H9 (cell line): ENCODE results near the gene LRMDA. TPM values are rescaled to one million over a fixed set of nuclear protein-coding genes. Genes with fewer than 3 reads are reported as not detected.

ENCODE experiments used
- DNase-seq: peaks from one replicate; pipeline ENCODE4 v3.0.0-alpha.2; 2017
- H2AFZ ChIP-seq: one replicate; pipeline ENCODE4 v1.6.1; 2013; ENCODE audit warnings: mild to moderate bottlenecking, low read length, control low read depth, moderate library complexity
- H2AK5ac ChIP-seq: 2 replicates; pipeline ENCODE4 v1.6.1; 2013; ENCODE audit warnings: low read length, control low read depth, mixed read lengths; ENCODE audit not compliant: insufficient read length
- H2BK120ac ChIP-seq: one replicate; pipeline ENCODE4 v1.6.1; 2013; ENCODE audit warnings: low read depth, mild to moderate bottlenecking, low read length, control low read depth, inconsistent platforms; ENCODE audit not compliant: poor library complexity, severe bottlenecking
- H2BK12ac ChIP-seq: 2 replicates; pipeline ENCODE4 v1.6.1; 2013; ENCODE audit warnings: low read length, control low read depth, mixed read lengths, low read depth; ENCODE audit not compliant: insufficient read length
- H2BK15ac ChIP-seq: 2 replicates; pipeline ENCODE4 v1.6.1; 2013; ENCODE audit warnings: low read depth, low read length, control low read depth
- H2BK20ac ChIP-seq: one replicate; pipeline ENCODE4 v1.6.1; 2013; ENCODE audit warnings: low read depth, mild to moderate bottlenecking, low read length, control low read depth, inconsistent platforms; ENCODE audit not compliant: poor library complexity, severe bottlenecking
- H2BK5ac ChIP-seq: 2 replicates; pipeline ENCODE4 v1.6.1; 2013; ENCODE audit warnings: low read length, control low read depth, mixed read lengths; ENCODE audit not compliant: insufficient read length
- H3K14ac ChIP-seq: 2 replicates; pipeline ENCODE4 v1.6.1; 2013; ENCODE audit warnings: low read length, control low read depth; ENCODE audit not compliant: insufficient read depth
- H3K18ac ChIP-seq: 2 replicates; pipeline ENCODE4 v1.6.1; 2013; ENCODE audit warnings: low read depth, mild to moderate bottlenecking, mixed read lengths, low read length, control low read depth; ENCODE audit not compliant: insufficient read length
- H3K23ac ChIP-seq: 2 replicates; pipeline ENCODE4 v1.6.1; 2013; ENCODE audit warnings: low read length, control low read depth, mixed read lengths, low read depth; ENCODE audit not compliant: insufficient read length
- H3K23me2 ChIP-seq: 2 replicates; pipeline ENCODE4 v1.6.1; 2013; ENCODE audit warnings: low read depth, mild to moderate bottlenecking, mixed read lengths, low read length, control low read depth; ENCODE audit not compliant: insufficient read length, poor library complexity, severe bottlenecking
- H3K27ac ChIP-seq: 2 replicates; pipeline ENCODE4 v1.5.1; 2013; ENCODE audit warnings: low read length, control low read depth, mixed read lengths, low read depth; ENCODE audit not compliant: insufficient read length
- H3K27me3 ChIP-seq: 2 replicates; pipeline ENCODE4 v1.6.1; 2013; ENCODE audit warnings: low read length, control low read depth, inconsistent platforms; ENCODE audit not compliant: insufficient read depth
- H3K4ac ChIP-seq: 2 replicates; pipeline ENCODE4 v1.6.1; 2013; ENCODE audit warnings: low read depth, mild to moderate bottlenecking, control low read depth, inconsistent platforms, low read length, moderate library complexity
- H3K4me1 ChIP-seq: 2 replicates; pipeline ENCODE4 v1.6.1; 2013; ENCODE audit warnings: low read length, control low read depth, inconsistent platforms; ENCODE audit not compliant: insufficient read depth
- H3K4me2 ChIP-seq: 2 replicates; pipeline ENCODE4 v1.6.1; 2013; ENCODE audit warnings: low read length, control low read depth, mixed read lengths; ENCODE audit not compliant: insufficient read length, insufficient read depth
- H3K56ac ChIP-seq: 2 replicates; pipeline ENCODE4 v1.6.1; 2013; ENCODE audit warnings: low read depth, mild to moderate bottlenecking, mixed read lengths, low read length, control low read depth; ENCODE audit not compliant: insufficient read length
- H3K79me1 ChIP-seq: 2 replicates; pipeline ENCODE4 v1.6.1; 2013; ENCODE audit warnings: low read depth, mild to moderate bottlenecking, moderate library complexity, low read length, control low read depth, inconsistent platforms; ENCODE audit not compliant: insufficient read depth, poor library complexity, severe bottlenecking
- H3K79me2 ChIP-seq: 2 replicates; pipeline ENCODE4 v1.6.1; 2013; ENCODE audit warnings: low read length, control low read depth, inconsistent platforms; ENCODE audit not compliant: insufficient read depth
- H3K9ac ChIP-seq: 2 replicates; pipeline ENCODE4 v1.6.1; 2013; ENCODE audit warnings: low read length, control low read depth, mixed read lengths; ENCODE audit not compliant: insufficient read length; ENCODE audit errors: extremely low read depth
- H3K9me3 ChIP-seq: one replicate; pipeline ENCODE4 v1.6.1; 2013; ENCODE audit warnings: low read depth, low read length, inconsistent platforms; ENCODE audit not compliant: control insufficient read depth
- H3T11ph ChIP-seq: one replicate; pipeline ENCODE4 v1.6.1; 2013; ENCODE audit warnings: mild to moderate bottlenecking, low read length, control low read depth, inconsistent platforms
- H4K20me1 ChIP-seq: one replicate; pipeline ENCODE4 v1.6.1; 2013; ENCODE audit not compliant: control insufficient read depth, insufficient read length, insufficient read depth
- H4K5ac ChIP-seq: 2 replicates; pipeline ENCODE4 v1.6.1; 2013; ENCODE audit warnings: low read depth, mild to moderate bottlenecking, mixed read lengths, low read length, control low read depth; ENCODE audit not compliant: insufficient read length
- H4K8ac ChIP-seq: replicated peaks from 2 replicates; pipeline ENCODE4 v1.6.1; 2013; ENCODE audit warnings: low read length, control low read depth, mixed read lengths, low read depth; ENCODE audit not compliant: insufficient read length
- H4K91ac ChIP-seq: 2 replicates; pipeline ENCODE4 v1.6.1; 2013; ENCODE audit warnings: low read depth, mild to moderate bottlenecking, moderate library complexity, mixed read lengths, low read length, control low read depth; ENCODE audit not compliant: insufficient read length
- H3K27ac Mint-ChIP-seq, 3 experiments: 2 replicates in 2 of 3; 3 replicates in 1 of 3; pipeline ENCODE4 v1.8.0; 2020 to 2021; ENCODE audit warnings: mixed read lengths in 3 of 3, mild to moderate bottlenecking in 1 of 3, moderate library complexity in 1 of 3
- H3K27me3 Mint-ChIP-seq: 2 replicates; pipeline ENCODE4 v1.8.0; 2021; ENCODE audit warnings: low read depth, mild to moderate bottlenecking, moderate library complexity, mixed read lengths
- H3K36me3 Mint-ChIP-seq, 3 experiments: 2 replicates in 2 of 3; 3 replicates in 1 of 3; pipeline ENCODE4 v1.8.0; 2020 to 2021; ENCODE audit warnings: low read depth in 3 of 3, mixed read lengths in 3 of 3; ENCODE audit not compliant: insufficient read depth in 1 of 3
- H3K4me1 Mint-ChIP-seq, 2 experiments: 2 replicates each; pipeline ENCODE4 v1.8.0; 2020; ENCODE audit warnings: mixed read lengths in 2 of 2
- H3K4me3 Mint-ChIP-seq, 2 experiments: 2 replicates in 1 of 2; 3 replicates in 1 of 2; pipeline ENCODE4 v1.8.0; 2020 to 2021; ENCODE audit warnings: mild to moderate bottlenecking in 2 of 2, mixed read lengths in 2 of 2, moderate library complexity in 1 of 2
- H3K9me3 Mint-ChIP-seq, 2 experiments: 2 replicates in 1 of 2; 3 replicates in 1 of 2; pipeline ENCODE4 v1.8.0; 2020; ENCODE audit warnings: mild to moderate bottlenecking in 2 of 2, mixed read lengths in 2 of 2, moderate library complexity in 1 of 2
- WGBS: extraction: QIAGEN DNeasy Blood & Tissue Kit; methylation state at CpG from one replicate; pipeline ENCODE4 v1.1.7; 2013; ENCODE audit warnings: missing lambda C conversion rate, low lambda C conversion rate, mixed read lengths; ENCODE audit not compliant: insufficient read length; ENCODE audit errors: extremely low coverage; 5-methylcytosine and 5-hydroxymethylcytosine counted together
- total RNA-seq: library from RNA; stranded (reverse); gene quantifications from 2 replicates; pipeline ENCODE4 v1.2.1, GENCODE V29; 2021
- TF ChIP-seq, protein P1 (sequence below): fragments of 200-600 bp; sonication (generic); conservative IDR thresholded peaks from 3 replicates; pipeline ENCODE4 v1.8.0; 2021; ENCODE audit warnings: antibody characterized with exemption, mild to moderate bottlenecking

LRMDA gene
- total RNA-seq, 1 experiment from 2014 or later = 1.8 TPM

DNA sequence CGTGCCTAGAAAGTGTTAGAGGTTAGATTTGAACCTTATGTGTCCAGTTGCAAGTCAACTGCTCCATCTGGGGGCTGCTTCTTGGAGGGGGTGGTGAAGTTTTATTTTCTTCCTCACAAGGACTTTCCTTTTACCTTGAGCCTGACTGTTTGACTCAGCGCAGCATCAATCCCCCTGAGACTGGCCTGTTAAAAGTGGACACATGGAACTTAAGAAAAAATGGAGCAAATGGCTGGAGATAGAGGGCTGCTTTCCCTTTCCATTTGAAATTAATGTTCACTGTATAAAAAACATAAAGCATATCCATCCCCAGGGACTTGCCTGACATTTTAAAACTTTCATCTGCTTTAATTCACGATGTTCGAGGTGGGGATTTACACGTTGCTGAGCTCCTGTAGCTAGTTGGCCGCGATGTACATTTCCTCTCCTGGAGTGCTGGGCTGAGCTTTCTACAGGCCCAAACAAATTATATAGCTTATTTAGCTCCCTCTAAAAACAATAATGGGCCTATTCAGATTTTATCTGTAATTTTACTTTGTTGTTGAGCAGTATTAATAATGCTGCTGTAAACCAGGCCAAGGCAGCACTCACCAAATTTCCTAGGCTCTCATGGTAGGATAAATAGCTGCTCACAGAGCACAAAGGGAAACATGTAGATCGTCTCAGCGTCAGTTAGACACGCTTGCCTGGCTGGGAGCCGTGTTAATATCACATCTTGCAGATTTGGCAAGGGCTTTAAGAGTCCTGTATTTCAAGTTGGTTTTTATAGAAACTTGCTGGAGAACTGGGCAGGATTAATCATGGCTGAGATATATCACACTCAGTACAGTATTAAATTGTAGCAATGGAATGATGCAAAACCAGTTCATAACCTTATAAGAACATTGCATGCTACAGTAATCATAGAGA lies 251.5 kb downstream of the LRMDA start:
- no peak overlapping the region for H2BK15ac ChIP-seq
- H2BK12ac ChIP-seq = no peak overlapping the region
- H3K18ac ChIP-seq = no peak overlapping the region
- no peaks in the 10 kb centered on the region for H3K79me1 ChIP-seq
- H3K4me2 ChIP-seq = no peak overlapping the region
- no peak overlapping the region for H3K23ac ChIP-seq
- no peaks in the 10 kb centered on the region for H3K9me3 ChIP-seq
- H3T11ph ChIP-seq = no peak overlapping the region
- DNase-seq = no peak
- H3K9ac ChIP-seq = no peak overlapping the region
- H3K4me1 ChIP-seq = no peaks in the 10 kb centered on the region
- H3K27ac ChIP-seq = no peak overlapping the region
- no peak overlapping the region for H3K4me3 Mint-ChIP-seq
- no peak overlapping the region for H4K8ac ChIP-seq
- H3K27me3 ChIP-seq = no peaks in the 10 kb centered on the region
- H2BK20ac ChIP-seq = no peak overlapping the region
- no peak overlapping the region for H2BK5ac ChIP-seq
- H2BK120ac ChIP-seq = no peak overlapping the region
- no peak overlapping the region for H2AK5ac ChIP-seq
- no peak overlapping the region for H2AFZ ChIP-seq
- H3K27ac Mint-ChIP-seq = no peak overlapping the region
- no peak overlapping the region for H3K14ac ChIP-seq
- no peaks in the 10 kb centered on the region for H3K23me2 ChIP-seq
- H3K4ac ChIP-seq = no peak overlapping the region
- H3K79me2 ChIP-seq = no peaks in the 10 kb centered on the region
- no peaks in the 10 kb centered on the region for H4K20me1 ChIP-seq
- peaks cover 4 to 6% of the 10 kb centered on the region in 2 experiments; a peak in 3 of 5 replicates for H3K9me3 Mint-ChIP-seq
- H3K36me3 Mint-ChIP-seq = 0 out of 7 replicates have a peak, but pooled peaks cover 0 to 5% (median 0%) of the 10 kb centered on the region in 3 experiments
- H3K4me1 Mint-ChIP-seq = peaks cover 7% of the 10 kb centered on the region in 2 experiments; a peak in 3 of 4 replicates
- TF ChIP-seq, protein P1, sequence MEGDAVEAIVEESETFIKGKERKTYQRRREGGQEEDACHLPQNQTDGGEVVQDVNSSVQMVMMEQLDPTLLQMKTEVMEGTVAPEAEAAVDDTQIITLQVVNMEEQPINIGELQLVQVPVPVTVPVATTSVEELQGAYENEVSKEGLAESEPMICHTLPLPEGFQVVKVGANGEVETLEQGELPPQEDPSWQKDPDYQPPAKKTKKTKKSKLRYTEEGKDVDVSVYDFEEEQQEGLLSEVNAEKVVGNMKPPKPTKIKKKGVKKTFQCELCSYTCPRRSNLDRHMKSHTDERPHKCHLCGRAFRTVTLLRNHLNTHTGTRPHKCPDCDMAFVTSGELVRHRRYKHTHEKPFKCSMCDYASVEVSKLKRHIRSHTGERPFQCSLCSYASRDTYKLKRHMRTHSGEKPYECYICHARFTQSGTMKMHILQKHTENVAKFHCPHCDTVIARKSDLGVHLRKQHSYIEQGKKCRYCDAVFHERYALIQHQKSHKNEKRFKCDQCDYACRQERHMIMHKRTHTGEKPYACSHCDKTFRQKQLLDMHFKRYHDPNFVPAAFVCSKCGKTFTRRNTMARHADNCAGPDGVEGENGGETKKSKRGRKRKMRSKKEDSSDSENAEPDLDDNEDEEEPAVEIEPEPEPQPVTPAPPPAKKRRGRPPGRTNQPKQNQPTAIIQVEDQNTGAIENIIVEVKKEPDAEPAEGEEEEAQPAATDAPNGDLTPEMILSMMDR = no peak
- H3K27me3 Mint-ChIP-seq = peaks cover under 1% of the 10 kb centered on the region
- no peak overlapping the region for H4K91ac ChIP-seq
- no peak overlapping the region for H3K56ac ChIP-seq
- no CpG with 5 or more reads among the region's 11 CpGs for WGBS
- H4K5ac ChIP-seq = no peak overlapping the region
